GM15510 (cell line): ENCODE measurements around the gene NR5A2.

Experiments used
- POLR2A ChIP-seq: IDR thresholded peaks from 3 replicates; pipeline ENCODE4 v1.6.1; 2011; ENCODE audit warnings: borderline replicate concordance; ENCODE audit not compliant: insufficient read length; ENCODE audit errors: extremely low read depth

The NR5A2 gene

GRCh38 chr1:200174525-200175295 is 147.2 kb downstream of the NR5A2 start:
- no peak for TF ChIP-seq POLR2A

- TF ChIP-seq POLR2A = no peak
Measured at GRCh38 chr1:200176181-200176580, 148.7 kb downstream of the NR5A2 start.

- TF ChIP-seq POLR2A = no peak
Measured at GRCh38 chr1:200176798-200177197, 149.3 kb downstream of the NR5A2 start.

- TF ChIP-seq POLR2A = no peak
Measured at GRCh38 chr1:200178340-200178739, 150.8 kb downstream of the NR5A2 start.

GRCh38 chr1:200179126-200179780 is 151.7 kb downstream of the NR5A2 start:
- no peak for TF ChIP-seq POLR2A

- TF ChIP-seq POLR2A = no peak
Measured at GRCh38 chr1:200179781-200180160, 152.3 kb downstream of the NR5A2 start.

GRCh38 chr1:200180821-200181220 is 153.3 kb downstream of the NR5A2 start:
- TF ChIP-seq POLR2A = no peak

GRCh38 chr1:200181861-200182260 is 154.4 kb downstream of the NR5A2 start:
- TF ChIP-seq POLR2A = no peak

- TF ChIP-seq POLR2A = no peak
Measured at GRCh38 chr1:200182701-200183100, 155.2 kb downstream of the NR5A2 start.

GRCh38 chr1:200183637-200184036 is 156.1 kb downstream of the NR5A2 start:
- TF ChIP-seq POLR2A = no peak

- TF ChIP-seq POLR2A = no peak
Measured at GRCh38 chr1:200184196-200184595, 156.7 kb downstream of the NR5A2 start.

- no peak for TF ChIP-seq POLR2A
Measured at GRCh38 chr1:200191993-200192392, 164.5 kb downstream of the NR5A2 start.

GRCh38 chr1:200194477-200194876 is 167.0 kb downstream of the NR5A2 start:
- no peak for TF ChIP-seq POLR2A

- no peak for TF ChIP-seq POLR2A
Measured at GRCh38 chr1:200198236-200198635, 170.7 kb downstream of the NR5A2 start.

GRCh38 chr1:200205216-200205995 is 177.9 kb downstream of the NR5A2 start:
- no peak for TF ChIP-seq POLR2A

GRCh38 chr1:200206340-200206739 is 178.8 kb downstream of the NR5A2 start:
- no peak for TF ChIP-seq POLR2A

- TF ChIP-seq POLR2A = no peak
Measured at GRCh38 chr1:200206761-200207160, 179.3 kb downstream of the NR5A2 start.

GRCh38 chr1:200207711-200208126 is 180.2 kb downstream of the NR5A2 start:
- TF ChIP-seq POLR2A = no peak
